ENCODE measurements around the gene CPNE7.

DNA sequence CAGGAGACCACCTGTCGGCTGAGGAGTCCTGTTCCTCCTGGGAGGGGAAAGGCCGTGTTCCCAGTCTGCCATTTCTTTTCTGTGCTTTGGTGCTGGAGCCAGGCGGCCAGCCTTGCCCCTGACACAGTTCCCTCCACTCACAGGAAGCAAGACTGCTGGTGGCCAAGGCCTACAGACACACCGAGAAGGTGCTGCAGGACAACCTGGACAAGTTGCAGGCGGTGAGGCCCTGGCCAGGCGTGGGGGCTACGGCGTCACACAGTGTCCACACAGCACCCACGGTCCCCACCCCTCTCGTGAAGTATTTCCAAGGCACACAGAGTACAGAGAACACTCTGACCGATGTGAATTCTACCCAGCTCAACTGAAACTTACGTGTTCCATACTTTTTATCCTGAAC lies 21.2 kb upstream of the CPNE7 start:
- no peak for TF ChIP-seq IKZF1 (IDR thresholded peaks at IDR 0.05)
- no peak for TF ChIP-seq PAWR (CRISPR knock-in tag; IDR thresholded peaks at IDR 0.05; ENCODE audit: borderline replicate concordance)
- no peak for TF ChIP-seq MBNL3 (CRISPR knock-in tag; conservative IDR thresholded peaks at IDR 0.05)
- TF ChIP-seq ZNF180 (CRISPR knock-in tag; IDR thresholded peaks at IDR 0.05; ENCODE audit: borderline replicate concordance, low read depth) = no peak
- TF ChIP-seq RAD21 (CRISPR knock-in tag; IDR thresholded peaks at IDR 0.05) = no peak
- TF ChIP-seq ZFP41 (CRISPR knock-in tag; IDR thresholded peaks at IDR 0.05; ENCODE audit: borderline replicate concordance) = no peak
- TF ChIP-seq MATR3 (CRISPR knock-in tag; IDR thresholded peaks at IDR 0.05) = no peak

Data from HepG2 (cell line).